ENCODE data around the gene OR1C1. TPM values are rescaled to one million over a fixed set of nuclear protein-coding genes. Genes with fewer than 3 reads are reported as not detected.
"Not testable (repeated sequence)": the region's sequence is repeated elsewhere in the genome, so short reads cannot be mapped to it uniquely, and the experiment has no call there.

OR1C1 gene
- total RNA-seq, 1 experiment from 2014 or later, result not detected

- Histone ChIP-seq H3K36me3 (ENCODE audit: low read depth, low read length) (no peaks in the 10 kb centered on the region), H3K9ac (ENCODE audit: low read length) (no peak within 1 kb of the TSS), H3K9me3 (ENCODE audit: low read length) (no peaks in the 10 kb centered on the region), H3K4me1 (ENCODE audit: insufficient read depth, low read length) (peaks cover 19% of the 10 kb centered on the region), H3K27ac (ENCODE audit: low read length) (no peak within 1 kb of the TSS), H3K4me3 (ENCODE audit: low read length) (no peak within 1 kb of the TSS), H3K79me2 (ENCODE audit: low read length) (no peaks in the 10 kb centered on the region), H3F3A (ENCODE audit: low read length, unreplicated experiment) (no peaks in the 10 kb centered on the region), H4K20me1 (ENCODE audit: low read length) (no peaks in the 10 kb centered on the region), H3K4me2 (ENCODE audit: low read length) (no peak within 1 kb of the TSS), H3K9me2 (replicated peaks; ENCODE audit: low read length) (no peaks in the 10 kb centered on the region), H2AFZ (ENCODE audit: low read length) (no peak within 1 kb of the TSS), H3K27me3 (ENCODE audit: low read length) (no peaks in the 10 kb centered on the region)
- no peak for TF ChIP-seq EZH2 (IDR thresholded peaks at IDR 0.05; ENCODE audit: low read length, unreplicated experiment)
- TF ChIP-seq EZH2phosphoT487 (IDR thresholded peaks at IDR 0.05; ENCODE audit: borderline replicate concordance, low read length), result no peak
- no peak for TF ChIP-seq CTCF (conservative IDR thresholded peaks at IDR 0.05; ENCODE audit: low read depth, low read length)
- POLR2A ChIA-PET (ENCODE audit: unreplicated experiment), result no interaction called here
- DNase-seq, result no peak
- CTCF ChIA-PET, result no interaction called here
- ATAC-seq, result no peak
- no TSS peak for BruUV-seq (replicated peaks)
- intact Hi-C loops (cut with micrococcal nuclease), result loop anchor here (5.0 kb wide), 2 partner anchors 109 to 169 kb away; partner anchors contain the start of gene TRIM58
Observed at GRCh38 chr1:247748041-247748440, 12.3 kb downstream of the OR1C1 start, which contains the start of gene OR14A2. TSS of gene OR14A2 (minus strand) at chr1:247748141.

GRCh38 chr1:247747616-247748015 lies 12.7 kb downstream of the OR1C1 start:
- no peak for TF ChIP-seq CTCF (conservative IDR thresholded peaks at IDR 0.05; ENCODE audit: low read depth, low read length)
- TF ChIP-seq EZH2 (IDR thresholded peaks at IDR 0.05; ENCODE audit: low read length, unreplicated experiment), result no peak
- no peak for TF ChIP-seq EZH2phosphoT487 (IDR thresholded peaks at IDR 0.05; ENCODE audit: borderline replicate concordance, low read length)
- H3F3A ChIP-seq (ENCODE audit: low read length, unreplicated experiment), result no peaks in the 10 kb centered on the region
- DNase-seq (peak; percentile 72), ATAC-seq (peak; percentile 21; the same call in 1 of the 2 replicates)
- H4K20me1 ChIP-seq (ENCODE audit: low read length), result no peaks in the 10 kb centered on the region
- no peaks in the 10 kb centered on the region for H3K9me3 ChIP-seq (ENCODE audit: low read length)
- no peak overlapping the region for H3K27ac ChIP-seq (ENCODE audit: low read length)
- no peak overlapping the region for H3K4me2 ChIP-seq (ENCODE audit: low read length)
- no peaks in the 10 kb centered on the region for H3K9me2 ChIP-seq (replicated peaks; ENCODE audit: low read length)
- CTCF ChIA-PET, result no interaction called here
- no peak overlapping the region for H3K4me3 ChIP-seq (ENCODE audit: low read length)
- H3K9ac ChIP-seq (ENCODE audit: low read length), result no peak overlapping the region
- H3K79me2 ChIP-seq (ENCODE audit: low read length), result no peaks in the 10 kb centered on the region
- POLR2A ChIA-PET (ENCODE audit: unreplicated experiment), result no interaction called here
- intact Hi-C loops (cut with micrococcal nuclease), result loop anchor here (5.0 kb wide), 2 partner anchors 110 to 170 kb away; partner anchors contain the start of gene TRIM58
- H3K4me1 ChIP-seq (ENCODE audit: insufficient read depth, low read length), result peaks cover 20% of the 10 kb centered on the region
- BruUV-seq (replicated peaks), result no TSS peak
- H2AFZ ChIP-seq (ENCODE audit: low read length), result no peak overlapping the region
- H3K27me3 ChIP-seq (ENCODE audit: low read length), result no peaks in the 10 kb centered on the region
- no peaks in the 10 kb centered on the region for H3K36me3 ChIP-seq (ENCODE audit: low read depth, low read length)

GRCh38 chr1:247746391-247746935 lies 13.9 kb downstream of the OR1C1 start:
- H3K4me1 ChIP-seq (ENCODE audit: insufficient read depth, low read length), result peaks cover 31% of the 10 kb centered on the region
- no peaks in the 10 kb centered on the region for H3K79me2 ChIP-seq (ENCODE audit: low read length)
- BruUV-seq (replicated peaks), result no TSS peak
- peak; percentile 70 for ATAC-seq
- no peaks in the 10 kb centered on the region for H3K36me3 ChIP-seq (ENCODE audit: low read depth, low read length)
- H3K4me2 ChIP-seq (ENCODE audit: low read length), result 0 out of 2 replicates have a peak overlapping the region, but pooled peaks have one; percentile 2
- H3K9me3 ChIP-seq (ENCODE audit: low read length), result no peaks in the 10 kb centered on the region
- no peaks in the 10 kb centered on the region for H3K9me2 ChIP-seq (replicated peaks; ENCODE audit: low read length)
- no peak overlapping the region for H3K4me3 ChIP-seq (ENCODE audit: low read length)
- ChIA-PET CTCF (no interaction called here), POLR2A (ENCODE audit: unreplicated experiment) (interaction anchor here (0.6 kb wide), 1 partner anchor 111 kb away, joined by 3 read pairs; the partner anchor contains the start of gene TRIM58)
- H3K9ac ChIP-seq (ENCODE audit: low read length), result no peak overlapping the region
- TF ChIP-seq EZH2 (IDR thresholded peaks at IDR 0.05; ENCODE audit: low read length, unreplicated experiment), result no peak
- TF ChIP-seq CTCF (conservative IDR thresholded peaks at IDR 0.05; ENCODE audit: low read depth, low read length), result no peak
- no peak overlapping the region for H3K27ac ChIP-seq (ENCODE audit: low read length)
- H2AFZ ChIP-seq (ENCODE audit: low read length), result no peak overlapping the region
- no peaks in the 10 kb centered on the region for H4K20me1 ChIP-seq (ENCODE audit: low read length)
- H3K27me3 ChIP-seq (ENCODE audit: low read length), result no peaks in the 10 kb centered on the region
- H3F3A ChIP-seq (ENCODE audit: low read length, unreplicated experiment), result peaks cover 4% of the 10 kb centered on the region
- peak; percentile 85 for DNase-seq
- intact Hi-C loops (cut with micrococcal nuclease), result loop anchor here (5.0 kb wide), 2 partner anchors 111 to 171 kb away; partner anchors contain the start of gene TRIM58

- H2AFZ ChIP-seq (ENCODE audit: low read length); H3K79me2 ChIP-seq (ENCODE audit: low read length); H3K9me2 ChIP-seq (replicated peaks; ENCODE audit: low read length); H4K20me1 ChIP-seq (ENCODE audit: low read length); intact Hi-C loops (cut with micrococcal nuclease); BruUV-seq (replicated peaks); H3K36me3 ChIP-seq (ENCODE audit: low read depth, low read length); H3K9ac ChIP-seq (ENCODE audit: low read length); H3K9me3 ChIP-seq (ENCODE audit: low read length); H3K27me3 ChIP-seq (ENCODE audit: low read length); H3F3A ChIP-seq (ENCODE audit: low read length, unreplicated experiment); H3K4me3 ChIP-seq (ENCODE audit: low read length): not testable (repeated sequence)
- CTCF ChIA-PET, result interaction anchor here (0.6 kb wide), 1 partner anchor 312 kb away, joined by 3 read pairs; no protein-coding TSS in a partner anchor
- POLR2A ChIA-PET (ENCODE audit: unreplicated experiment), result interaction anchor here (0.6 kb wide), 1 partner anchor 99 kb away, joined by 3 read pairs; no protein-coding TSS in a partner anchor
- H3K4me2 ChIP-seq (ENCODE audit: low read length), result peak overlapping the region; percentile 42
- ATAC-seq (peak; percentile 42), DNase-seq (peak; percentile 88)
- H3K27ac ChIP-seq (ENCODE audit: low read length), result 0 out of 2 replicates have a peak overlapping the region, but pooled peaks have one; percentile 28
- H3K4me1 ChIP-seq (ENCODE audit: insufficient read depth, low read length), result peaks cover 36% of the 10 kb centered on the region
Observed at GRCh38 chr1:247742215-247742760, 18.1 kb downstream of the OR1C1 start.
